Measurements from ENCODE around the gene ASRGL1. TPM values are rescaled to one million over a fixed set of nuclear protein-coding genes. Genes with fewer than 3 reads are reported as not detected.

ASRGL1 gene
- total RNA-seq, 1 donor from 2014 or later, result 4.6 TPM

DNA sequence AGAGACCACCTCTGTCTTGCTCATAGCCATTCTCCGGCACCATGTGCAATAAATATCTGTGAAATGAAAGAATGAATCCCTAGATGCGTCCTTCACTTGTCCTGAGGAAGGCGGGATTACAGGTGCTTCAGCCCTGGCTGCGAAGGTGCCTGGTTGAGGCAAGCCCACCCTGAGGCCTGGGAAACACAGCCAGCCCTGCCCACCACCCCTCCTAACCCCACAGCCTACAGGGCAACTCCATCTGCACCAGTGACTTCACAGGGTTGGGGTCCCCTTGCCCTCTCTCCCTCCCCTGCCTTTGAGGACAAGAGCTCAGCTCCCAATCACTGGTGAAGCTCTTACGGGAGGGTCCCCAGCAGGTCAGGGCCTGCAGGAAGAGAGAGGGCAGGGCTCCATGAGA lies 64.1 kb downstream of the ASRGL1 start:
- intact Hi-C loops (cut with micrococcal nuclease), result no loop called here
- peaks cover 64% of the 10 kb centered on the region for H3K4me1 ChIP-seq
- no peaks in the 10 kb centered on the region for H3K36me3 ChIP-seq
- H3K4me3 ChIP-seq, result peak overlapping the region; percentile 14
- TF ChIP-seq, protein P1, sequence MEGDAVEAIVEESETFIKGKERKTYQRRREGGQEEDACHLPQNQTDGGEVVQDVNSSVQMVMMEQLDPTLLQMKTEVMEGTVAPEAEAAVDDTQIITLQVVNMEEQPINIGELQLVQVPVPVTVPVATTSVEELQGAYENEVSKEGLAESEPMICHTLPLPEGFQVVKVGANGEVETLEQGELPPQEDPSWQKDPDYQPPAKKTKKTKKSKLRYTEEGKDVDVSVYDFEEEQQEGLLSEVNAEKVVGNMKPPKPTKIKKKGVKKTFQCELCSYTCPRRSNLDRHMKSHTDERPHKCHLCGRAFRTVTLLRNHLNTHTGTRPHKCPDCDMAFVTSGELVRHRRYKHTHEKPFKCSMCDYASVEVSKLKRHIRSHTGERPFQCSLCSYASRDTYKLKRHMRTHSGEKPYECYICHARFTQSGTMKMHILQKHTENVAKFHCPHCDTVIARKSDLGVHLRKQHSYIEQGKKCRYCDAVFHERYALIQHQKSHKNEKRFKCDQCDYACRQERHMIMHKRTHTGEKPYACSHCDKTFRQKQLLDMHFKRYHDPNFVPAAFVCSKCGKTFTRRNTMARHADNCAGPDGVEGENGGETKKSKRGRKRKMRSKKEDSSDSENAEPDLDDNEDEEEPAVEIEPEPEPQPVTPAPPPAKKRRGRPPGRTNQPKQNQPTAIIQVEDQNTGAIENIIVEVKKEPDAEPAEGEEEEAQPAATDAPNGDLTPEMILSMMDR (IDR thresholded peaks at IDR 0.05; ENCODE audit: borderline replicate concordance), result no peak
- H3K27me3 ChIP-seq (ENCODE audit: low read depth), result no peaks in the 10 kb centered on the region
- no peaks in the 10 kb centered on the region for H3K9me3 ChIP-seq (replicated peaks)
- DNase-seq, result no peak
- peak overlapping the region; percentile 74 for H3K27ac ChIP-seq (replicated peaks)

DNA sequence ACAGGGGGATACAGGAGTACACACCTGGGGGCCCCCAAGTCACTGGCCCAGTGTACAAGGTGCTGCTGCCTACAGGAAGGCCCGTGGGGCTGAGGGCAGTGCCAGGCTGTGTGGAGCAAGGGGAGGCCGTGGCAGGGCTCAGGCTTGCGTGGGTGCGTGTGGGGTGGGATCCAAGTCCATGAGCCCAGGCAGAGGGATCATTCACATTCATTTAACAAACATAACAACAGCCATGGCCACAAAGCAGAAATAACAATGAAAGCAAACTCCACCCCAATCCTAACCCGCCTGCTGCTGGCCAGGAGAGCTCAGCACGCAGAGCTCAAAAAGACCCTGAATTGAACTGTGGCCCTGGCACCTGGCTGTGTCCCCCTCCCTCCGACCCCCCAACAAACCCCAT lies 64.6 kb downstream of the ASRGL1 start:
- intact Hi-C loops (cut with micrococcal nuclease), result no loop called here
- Histone ChIP-seq H3K4me3 (peak overlapping the region; percentile 14), H3K4me1 (peaks cover 60% of the 10 kb centered on the region)

DNA sequence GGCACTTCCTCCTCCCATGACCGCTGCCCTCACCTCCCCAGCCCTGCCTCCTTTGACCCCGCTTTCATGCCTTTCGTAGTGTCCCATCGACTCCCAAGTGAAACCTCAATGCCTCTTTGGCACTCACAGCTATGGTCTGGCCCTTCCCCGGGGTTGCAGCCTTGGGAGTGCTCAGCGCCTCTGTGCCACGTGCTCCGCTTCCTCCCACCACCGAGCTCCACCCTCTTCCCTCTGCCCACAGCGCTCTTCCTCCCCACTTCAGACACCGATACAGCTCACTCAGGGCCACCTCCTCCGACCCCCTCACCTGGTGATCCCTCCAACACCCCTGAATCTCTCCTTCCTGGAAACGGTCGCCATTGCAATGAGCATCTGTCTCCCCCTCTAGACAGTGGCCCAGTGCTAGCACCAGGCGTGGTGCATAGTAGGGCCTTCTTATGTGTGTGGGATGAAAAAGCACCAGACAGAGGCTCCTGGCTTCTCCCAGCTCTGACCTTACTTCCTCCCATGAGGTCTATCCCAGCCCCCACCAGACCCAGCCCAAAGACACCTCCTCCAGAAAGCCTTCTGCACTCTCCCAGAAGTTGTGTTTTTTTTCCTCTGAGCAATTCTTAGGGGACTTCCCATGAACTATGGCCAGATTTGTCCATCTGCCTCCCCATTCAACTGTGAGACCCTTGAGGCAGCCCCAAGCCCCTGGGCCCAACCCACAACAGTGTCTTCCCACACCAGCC lies 65.1 kb downstream of the ASRGL1 start:
- intact Hi-C loops (cut with micrococcal nuclease), result no loop called here
- TF ChIP-seq, protein P1 (IDR thresholded peaks at IDR 0.05; ENCODE audit: borderline replicate concordance), result no peak
- peak overlapping the region; percentile 74 for H3K27ac ChIP-seq (replicated peaks)
- peaks cover 54% of the 10 kb centered on the region for H3K4me1 ChIP-seq
- H3K27me3 ChIP-seq (ENCODE audit: low read depth), result no peaks in the 10 kb centered on the region
- H3K4me3 ChIP-seq, result peak overlapping the region; percentile 14
- no peaks in the 10 kb centered on the region for H3K36me3 ChIP-seq
- H3K9me3 ChIP-seq (replicated peaks), result no peaks in the 10 kb centered on the region
- DNase-seq, result peak; percentile 63

More for the DNA sequence above, 64.6 kb downstream of the ASRGL1 start:
- peak overlapping the region; percentile 74 for H3K27ac ChIP-seq (replicated peaks)
- H3K9me3 ChIP-seq (replicated peaks), result no peaks in the 10 kb centered on the region
- H3K27me3 ChIP-seq (ENCODE audit: low read depth), result no peaks in the 10 kb centered on the region
- TF ChIP-seq, protein P1 (IDR thresholded peaks at IDR 0.05; ENCODE audit: borderline replicate concordance), result no peak
- DNase-seq, result no peak
- no peaks in the 10 kb centered on the region for H3K36me3 ChIP-seq

DNA sequence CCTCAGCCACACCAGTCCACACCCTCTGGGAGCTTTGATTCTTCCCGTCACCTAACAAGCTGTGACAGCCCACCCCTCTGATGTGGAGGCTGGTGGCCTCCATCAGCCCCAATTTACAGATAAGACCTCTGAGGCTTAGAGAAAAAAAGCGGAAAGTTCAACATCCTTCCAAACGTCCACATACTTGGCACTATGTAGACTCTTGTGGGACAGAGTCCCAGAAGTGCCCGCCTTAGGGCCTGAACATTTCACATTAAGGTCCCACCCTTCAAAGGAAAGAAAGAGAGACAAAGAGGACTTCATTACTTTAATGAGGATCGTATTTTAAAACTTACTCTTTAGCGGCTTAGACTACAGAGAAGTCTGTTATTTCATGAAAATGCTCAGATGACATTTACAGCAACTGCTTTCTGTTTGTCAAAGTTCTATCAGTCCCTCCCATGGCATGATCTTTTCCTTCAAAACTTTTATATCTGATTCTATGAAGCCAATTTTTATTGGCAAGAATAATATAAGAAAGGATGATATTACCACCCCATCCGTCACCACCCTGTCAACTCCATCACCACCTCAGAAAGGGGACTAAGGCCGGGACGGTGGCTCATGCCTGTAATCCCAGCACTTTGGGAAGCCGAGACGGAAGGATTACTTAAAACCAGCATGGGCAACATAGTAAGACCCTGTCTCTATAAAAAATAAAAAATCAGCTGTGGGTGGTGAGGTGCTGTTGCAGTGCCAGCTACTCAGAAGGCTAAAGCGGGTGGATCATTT lies 65.9 kb downstream of the ASRGL1 start:
- no peak overlapping the region for H3K4me3 ChIP-seq
- H3K36me3 ChIP-seq, result no peaks in the 10 kb centered on the region
- no peaks in the 10 kb centered on the region for H3K9me3 ChIP-seq (replicated peaks)
- DNase-seq, result no peak
- H3K27me3 ChIP-seq (ENCODE audit: low read depth), result no peaks in the 10 kb centered on the region
- intact Hi-C loops (cut with micrococcal nuclease), result no loop called here
- TF ChIP-seq, protein P1 (IDR thresholded peaks at IDR 0.05; ENCODE audit: borderline replicate concordance), result no peak
- H3K4me1 ChIP-seq, result peaks cover 46% of the 10 kb centered on the region
- H3K27ac ChIP-seq (replicated peaks), result peak overlapping the region; percentile 74

DNA sequence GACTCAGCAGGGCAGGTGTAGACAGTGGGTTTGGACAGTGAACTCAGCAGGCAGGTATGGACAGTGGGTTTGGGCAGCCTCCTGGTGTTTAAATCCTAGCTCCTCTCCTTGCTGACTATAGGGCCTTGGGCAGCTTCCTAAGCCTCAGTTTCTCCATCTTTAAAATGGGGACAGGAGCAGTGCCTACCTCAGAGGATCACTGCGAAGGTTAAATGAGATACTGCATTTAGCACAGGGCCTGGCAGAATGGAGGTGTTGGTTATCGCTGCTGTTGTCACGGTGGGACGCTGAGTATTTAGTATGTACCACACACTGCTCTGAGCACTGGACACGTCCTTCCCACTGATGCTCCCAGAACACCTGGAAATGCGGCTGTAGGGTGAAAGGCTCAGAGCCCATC lies 67.2 kb downstream of the ASRGL1 start:
- Histone ChIP-seq H3K4me1 (peaks cover 34% of the 10 kb centered on the region), H3K4me3 (no peak overlapping the region), H3K9me3 (replicated peaks) (no peaks in the 10 kb centered on the region), H3K27me3 (ENCODE audit: low read depth) (no peaks in the 10 kb centered on the region), H3K36me3 (no peaks in the 10 kb centered on the region), H3K27ac (replicated peaks) (no peak overlapping the region)
- no peak for DNase-seq
- TF ChIP-seq, protein P1 (IDR thresholded peaks at IDR 0.05; ENCODE audit: borderline replicate concordance), result no peak
- intact Hi-C loops (cut with micrococcal nuclease), result no loop called here

Measured in left ventricle myocardium inferior (tissue), 1 donor.